Glutamatergic neuron (in vitro differentiated cells): ENCODE measurements around the gene FAM81A. TPM values are rescaled to one million over a fixed set of nuclear protein-coding genes. Genes with fewer than 3 reads are reported as not detected.
"Not testable (repeated sequence)": the region's sequence is repeated elsewhere in the genome, so short reads cannot be mapped to it uniquely, and the experiment has no call there.

Experiments
- DNase-seq: peaks from one replicate; pipeline ENCODE4 v3.0.0; 2022
- H3K27ac Mint-ChIP-seq: one replicate; pipeline ENCODE4 v1.8.0; 2020; ENCODE audit warnings: mild to moderate bottlenecking, mixed read lengths, inconsistent platforms; ENCODE audit not compliant: unreplicated experiment
- H3K27me3 Mint-ChIP-seq: one replicate; pipeline ENCODE4 v1.8.0; 2020; ENCODE audit warnings: mild to moderate bottlenecking, moderate library complexity, mixed read lengths, inconsistent platforms; ENCODE audit not compliant: unreplicated experiment
- H3K36me3 Mint-ChIP-seq: one replicate; pipeline ENCODE4 v1.8.0; 2020; ENCODE audit warnings: mild to moderate bottlenecking, mixed read lengths, inconsistent platforms; ENCODE audit not compliant: unreplicated experiment
- H3K4me1 Mint-ChIP-seq: one replicate; pipeline ENCODE4 v1.8.0; 2020; ENCODE audit warnings: mild to moderate bottlenecking, low read depth, mixed read lengths, inconsistent platforms; ENCODE audit not compliant: unreplicated experiment
- H3K4me3 Mint-ChIP-seq: one replicate; pipeline ENCODE4 v1.8.0; 2020; ENCODE audit warnings: mild to moderate bottlenecking, mixed read lengths, inconsistent platforms; ENCODE audit not compliant: unreplicated experiment
- H3K9me3 Mint-ChIP-seq: one replicate; pipeline ENCODE4 v1.8.0; 2020; ENCODE audit warnings: mild to moderate bottlenecking, moderate library complexity, mixed read lengths, inconsistent platforms; ENCODE audit not compliant: unreplicated experiment
- total RNA-seq: library from RNA; stranded (reverse); fragmentation: NEBNext Ultra II Directional; extraction: Animal tissue kit (Norgen Biotek cat#: 25700); gene quantifications from one replicate; pipeline ENCODE4 v1.2.1, GENCODE V29; 2021; ENCODE audit not compliant: unreplicated experiment
- TF ChIP-seq, protein P1 (sequence below): fragments of 200-600 bp; sonication (generic); IDR thresholded peaks from one replicate; pipeline ENCODE4 v1.5.0; 2021; ENCODE audit not compliant: partially characterized antibody, unreplicated experiment

Gene FAM81A
- total RNA-seq, 1 donor from 2014 or later, result not detected

- DNase-seq, result no peak
- Mint-ChIP-seq H3K27me3 (peaks cover 4% of the 10 kb centered on the region), H3K36me3 (no peaks in the 10 kb centered on the region), H3K27ac (no peak overlapping the region), H3K4me1 (no peaks in the 10 kb centered on the region), H3K4me3 (no peak overlapping the region), H3K9me3 (peaks cover under 1% of the 10 kb centered on the region)
- TF ChIP-seq, protein P1, sequence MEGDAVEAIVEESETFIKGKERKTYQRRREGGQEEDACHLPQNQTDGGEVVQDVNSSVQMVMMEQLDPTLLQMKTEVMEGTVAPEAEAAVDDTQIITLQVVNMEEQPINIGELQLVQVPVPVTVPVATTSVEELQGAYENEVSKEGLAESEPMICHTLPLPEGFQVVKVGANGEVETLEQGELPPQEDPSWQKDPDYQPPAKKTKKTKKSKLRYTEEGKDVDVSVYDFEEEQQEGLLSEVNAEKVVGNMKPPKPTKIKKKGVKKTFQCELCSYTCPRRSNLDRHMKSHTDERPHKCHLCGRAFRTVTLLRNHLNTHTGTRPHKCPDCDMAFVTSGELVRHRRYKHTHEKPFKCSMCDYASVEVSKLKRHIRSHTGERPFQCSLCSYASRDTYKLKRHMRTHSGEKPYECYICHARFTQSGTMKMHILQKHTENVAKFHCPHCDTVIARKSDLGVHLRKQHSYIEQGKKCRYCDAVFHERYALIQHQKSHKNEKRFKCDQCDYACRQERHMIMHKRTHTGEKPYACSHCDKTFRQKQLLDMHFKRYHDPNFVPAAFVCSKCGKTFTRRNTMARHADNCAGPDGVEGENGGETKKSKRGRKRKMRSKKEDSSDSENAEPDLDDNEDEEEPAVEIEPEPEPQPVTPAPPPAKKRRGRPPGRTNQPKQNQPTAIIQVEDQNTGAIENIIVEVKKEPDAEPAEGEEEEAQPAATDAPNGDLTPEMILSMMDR, result no peak
These were observed 13.4 kb upstream of the FAM81A start for GRCh38 chr15:59424616-59425015.

- DNase-seq, H3K4me3 Mint-ChIP-seq, H3K27me3 Mint-ChIP-seq, H3K9me3 Mint-ChIP-seq, H3K27ac Mint-ChIP-seq, H3K36me3 Mint-ChIP-seq, H3K4me1 Mint-ChIP-seq: not testable (repeated sequence)
These were observed 9.1 kb upstream of the FAM81A start for GRCh38 chr15:59428898-59429297.

DNA sequence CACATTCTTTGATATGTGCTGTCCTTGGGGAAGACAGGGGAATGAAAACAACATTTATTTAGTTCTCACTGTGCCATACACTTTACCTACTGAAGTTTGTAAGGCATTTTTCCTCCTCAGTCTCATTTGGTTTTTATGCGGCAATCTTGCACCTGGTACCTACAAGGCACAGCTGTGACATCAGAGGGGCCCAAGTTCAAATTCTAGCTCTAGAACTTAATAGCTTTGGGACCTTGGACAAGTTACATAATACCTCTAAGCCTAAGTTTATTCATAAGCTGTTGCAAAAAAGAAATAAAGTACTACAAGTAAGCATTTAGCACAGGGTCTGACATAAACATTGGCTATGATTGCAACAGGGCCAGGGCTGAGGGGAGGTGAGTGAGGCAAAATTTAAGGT, 5.6 kb upstream of the FAM81A start:
- Mint-ChIP-seq H3K36me3 (no peaks in the 10 kb centered on the region), H3K4me3 (no peak overlapping the region), H3K9me3 (peaks cover 2% of the 10 kb centered on the region), H3K4me1 (no peaks in the 10 kb centered on the region), H3K27ac (no peak overlapping the region), H3K27me3 (peaks cover 5% of the 10 kb centered on the region)
- no peak for DNase-seq
- TF ChIP-seq, protein P1, result no peak

DNA sequence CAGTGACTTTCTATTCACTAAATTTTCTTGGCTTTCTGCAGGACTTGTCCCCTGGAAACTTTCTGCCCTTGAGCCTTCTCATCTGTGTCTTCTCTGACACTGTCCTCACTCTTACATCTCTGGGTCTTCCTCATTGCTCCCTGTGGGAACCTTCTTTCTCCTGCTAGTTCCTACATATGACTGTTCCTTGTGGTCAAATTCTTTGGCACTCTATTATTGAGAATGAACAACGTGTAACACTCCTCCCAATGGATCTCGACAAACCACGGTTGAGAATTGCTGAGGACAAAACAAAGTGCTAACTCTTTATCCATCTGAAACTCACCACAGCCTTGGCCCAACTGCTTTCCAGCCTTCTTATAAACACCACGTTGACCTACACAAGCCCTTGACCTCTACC, 3.5 kb upstream of the FAM81A start:
- DNase-seq, result no peak
- TF ChIP-seq, protein P1, result no peak
- no peaks in the 10 kb centered on the region for H3K36me3 Mint-ChIP-seq
- H3K4me3 Mint-ChIP-seq, result no peak overlapping the region
- no peak overlapping the region for H3K27ac Mint-ChIP-seq
- H3K9me3 Mint-ChIP-seq, result peaks cover 2% of the 10 kb centered on the region
- peaks cover 8% of the 10 kb centered on the region for H3K27me3 Mint-ChIP-seq
- no peaks in the 10 kb centered on the region for H3K4me1 Mint-ChIP-seq

DNA sequence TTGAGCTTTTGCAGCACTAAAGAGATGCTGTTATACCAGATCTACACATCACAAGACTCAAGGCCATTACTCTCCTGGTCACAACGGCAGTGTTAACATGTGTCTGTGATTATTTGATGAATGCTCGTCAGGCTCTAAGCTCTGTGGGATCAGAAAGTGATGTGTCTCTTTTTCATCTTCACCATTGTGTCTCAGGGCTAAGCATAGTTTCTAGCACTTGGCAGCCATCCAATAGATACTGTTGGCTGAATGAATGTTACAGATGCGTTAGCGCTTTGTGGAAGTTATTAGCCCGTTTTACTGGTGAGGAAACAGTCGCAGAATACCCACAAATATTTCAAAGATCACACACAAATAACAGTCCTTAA, 1.2 kb upstream of the FAM81A start:
- H3K36me3 Mint-ChIP-seq, result no peaks in the 10 kb centered on the region

More for the DNA sequence above, 1.2 kb upstream of the FAM81A start:
- H3K27me3 Mint-ChIP-seq, result peaks cover 8% of the 10 kb centered on the region
- H3K9me3 Mint-ChIP-seq, result no peaks in the 10 kb centered on the region
- TF ChIP-seq, protein P1, result no peak
- H3K4me3 Mint-ChIP-seq, result peak overlapping the region; percentile 84
- no peak for DNase-seq
- H3K27ac Mint-ChIP-seq, result no peak overlapping the region
- no peaks in the 10 kb centered on the region for H3K4me1 Mint-ChIP-seq
